T-helper 2 cell (primary cell): ENCODE results near the gene GLCE.
"Not testable (repeated sequence)": the region's sequence is repeated elsewhere in the genome, so short reads cannot be mapped to it uniquely, and the experiment has no call there.

Source experiments
- DNase-seq, 5 experiments: peaks; one replicate each; pipeline versions ENCODE4 v3.0.0 to v3.0.0-alpha.2; 2012 to 2022

The GLCE gene

DNA sequence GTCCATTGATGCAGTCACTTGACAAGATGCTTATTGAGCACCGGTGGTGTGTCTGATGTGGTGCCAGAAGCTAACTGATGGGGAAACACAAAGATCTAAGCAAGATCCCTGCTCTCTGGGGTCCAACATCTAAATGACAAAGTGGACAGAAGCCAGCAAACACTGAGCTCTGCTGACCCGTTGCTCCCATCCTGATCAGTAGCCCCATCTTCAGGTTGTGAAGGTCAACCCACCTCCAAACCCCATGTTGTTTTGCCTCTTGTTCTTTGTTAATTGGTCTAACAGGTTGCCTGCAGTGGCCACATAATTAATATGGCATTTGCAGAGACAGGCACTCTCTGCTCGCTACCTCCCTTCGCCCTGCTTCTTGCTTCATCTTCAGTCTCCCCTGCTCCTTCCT is 21.5 kb upstream of the GLCE start:
- no peak for DNase-seq

DNA sequence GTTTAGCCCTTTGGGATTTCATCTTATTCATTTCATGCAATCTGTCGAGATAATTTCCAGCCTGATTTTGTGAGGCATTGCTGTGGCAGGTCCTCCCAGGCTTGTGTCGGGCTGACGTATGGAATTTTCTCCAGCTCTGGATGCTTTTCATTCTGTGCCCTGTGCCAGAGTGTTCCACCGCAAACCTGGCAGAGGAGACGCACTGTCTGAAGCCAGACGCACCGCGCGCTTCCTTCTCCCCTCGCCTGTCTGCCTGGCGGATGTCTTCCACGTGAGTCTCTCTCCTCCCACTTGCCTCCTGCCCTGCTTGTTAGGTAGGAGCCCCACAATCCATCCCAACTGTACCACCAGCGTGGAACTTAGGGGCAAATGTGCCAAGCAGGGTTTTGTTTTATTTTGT is 20.1 kb upstream of the GLCE start:
- no peak for DNase-seq

DNA sequence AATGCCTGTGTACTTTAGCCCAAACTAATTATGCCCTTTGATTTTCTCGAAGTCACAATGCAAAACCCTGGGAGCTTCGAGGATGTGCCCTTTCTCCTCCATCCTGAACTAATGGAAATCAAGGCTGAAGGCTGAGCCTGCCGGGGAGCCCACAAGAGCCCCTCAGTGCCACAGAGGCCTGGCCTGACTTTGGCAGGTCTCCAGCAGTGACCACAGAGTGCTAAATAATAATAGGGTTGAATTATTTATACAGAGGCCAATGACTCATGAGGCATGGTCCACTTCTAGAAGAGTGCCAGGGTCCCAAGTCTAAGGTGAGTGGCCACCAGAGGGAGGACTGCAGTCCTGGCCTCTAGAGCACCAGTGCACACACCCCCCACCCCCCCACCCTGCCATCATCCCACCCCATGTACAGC is 19.1 kb upstream of the GLCE start:
- DNase-seq = no peak

DNA sequence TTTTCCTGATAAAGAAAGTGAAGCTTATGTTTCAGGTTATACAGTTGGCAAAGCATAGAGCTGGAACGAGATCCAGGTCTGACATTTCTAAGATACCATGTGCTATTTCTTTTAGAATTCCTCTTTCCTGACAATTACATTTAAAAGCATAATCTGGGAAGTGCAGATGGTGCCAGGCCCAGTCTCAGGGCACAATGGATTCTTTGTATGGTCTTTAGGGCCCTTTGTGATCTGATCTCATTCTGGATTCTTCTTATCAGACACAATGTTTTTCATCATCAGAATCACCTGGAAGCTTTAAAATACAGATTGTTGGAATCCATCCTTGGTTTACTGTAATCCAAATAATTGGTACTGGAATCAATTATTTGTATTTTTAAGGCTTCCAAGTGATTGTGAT is 18.6 kb upstream of the GLCE start:
- no peak for DNase-seq

DNA sequence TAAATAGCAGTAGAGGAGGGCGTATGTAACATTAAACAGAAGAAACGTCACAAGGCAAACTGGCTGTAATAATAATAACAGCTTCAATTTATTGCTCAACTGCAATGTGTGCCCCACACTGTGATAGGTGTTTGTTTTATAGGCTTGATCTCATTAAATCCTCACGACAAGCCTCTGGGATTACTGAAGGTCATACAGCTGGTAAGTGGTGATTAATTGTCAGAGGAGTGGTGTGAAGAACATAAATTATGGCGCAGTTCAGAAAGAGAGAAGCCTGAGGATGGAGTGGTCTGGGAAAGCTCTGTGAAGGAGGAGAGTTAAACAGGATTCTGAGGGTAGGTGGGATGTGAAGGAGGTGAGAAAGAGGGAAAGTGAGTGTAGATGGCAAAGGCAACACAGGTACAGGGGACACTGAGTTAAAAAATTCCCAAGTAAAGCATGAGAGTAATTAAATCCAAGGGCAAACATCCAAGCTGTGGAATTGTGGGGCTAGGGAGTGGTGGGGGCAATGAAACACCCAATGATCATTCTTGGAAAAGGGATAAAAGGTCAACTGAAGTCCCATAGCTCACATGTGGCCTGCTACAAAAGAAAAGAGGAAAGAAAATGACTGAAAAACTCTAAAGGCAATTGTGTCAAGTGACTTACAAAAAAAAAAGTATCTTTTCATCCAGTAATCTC is 16.5 kb upstream of the GLCE start:
- no peak for DNase-seq

DNA sequence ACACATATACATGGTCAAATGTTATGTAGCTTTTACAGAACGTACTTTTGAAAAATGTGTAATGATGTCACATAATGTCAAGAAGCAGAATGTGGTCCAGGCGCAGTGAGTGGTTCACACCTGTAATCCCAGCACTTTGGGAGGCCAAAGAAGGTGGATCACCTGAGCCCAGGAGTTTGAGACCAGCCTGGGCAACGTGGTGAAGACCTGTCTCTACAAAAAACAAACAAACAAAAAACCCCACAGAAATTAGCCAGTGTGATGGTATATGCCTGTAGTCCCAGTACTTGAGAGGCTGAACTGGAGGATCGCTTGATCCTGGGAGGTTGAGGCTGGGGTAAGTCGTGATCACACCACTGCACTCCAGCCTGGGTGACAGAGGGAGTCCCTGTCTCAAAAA is 15.9 kb upstream of the GLCE start:
- DNase-seq = no peak

DNA sequence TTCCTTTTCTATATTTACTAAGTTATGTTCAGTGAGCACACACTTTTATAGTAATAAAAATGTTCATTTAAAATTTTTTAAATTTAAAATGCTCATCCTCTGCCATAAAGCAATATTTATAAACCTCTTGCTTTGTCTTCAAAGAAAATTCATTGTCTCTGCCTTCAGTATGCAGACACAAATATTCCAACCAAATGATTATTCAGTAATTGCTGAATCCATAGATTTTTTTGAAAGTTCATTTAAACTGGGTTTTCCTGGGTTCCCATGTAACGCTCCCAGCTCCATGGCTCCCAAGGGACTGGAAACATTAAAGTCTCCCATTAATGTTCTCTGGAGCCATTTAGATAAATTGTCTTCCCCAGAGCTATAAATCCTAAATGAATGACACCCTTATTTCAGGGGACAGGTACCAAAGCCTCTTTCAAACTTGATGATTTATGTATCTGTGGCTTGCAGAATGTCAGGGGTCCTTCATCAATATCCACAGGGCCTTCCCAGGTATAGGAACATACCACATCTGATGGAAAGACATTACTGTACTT is 15.2 kb upstream of the GLCE start:
- DNase-seq = no peak

DNA sequence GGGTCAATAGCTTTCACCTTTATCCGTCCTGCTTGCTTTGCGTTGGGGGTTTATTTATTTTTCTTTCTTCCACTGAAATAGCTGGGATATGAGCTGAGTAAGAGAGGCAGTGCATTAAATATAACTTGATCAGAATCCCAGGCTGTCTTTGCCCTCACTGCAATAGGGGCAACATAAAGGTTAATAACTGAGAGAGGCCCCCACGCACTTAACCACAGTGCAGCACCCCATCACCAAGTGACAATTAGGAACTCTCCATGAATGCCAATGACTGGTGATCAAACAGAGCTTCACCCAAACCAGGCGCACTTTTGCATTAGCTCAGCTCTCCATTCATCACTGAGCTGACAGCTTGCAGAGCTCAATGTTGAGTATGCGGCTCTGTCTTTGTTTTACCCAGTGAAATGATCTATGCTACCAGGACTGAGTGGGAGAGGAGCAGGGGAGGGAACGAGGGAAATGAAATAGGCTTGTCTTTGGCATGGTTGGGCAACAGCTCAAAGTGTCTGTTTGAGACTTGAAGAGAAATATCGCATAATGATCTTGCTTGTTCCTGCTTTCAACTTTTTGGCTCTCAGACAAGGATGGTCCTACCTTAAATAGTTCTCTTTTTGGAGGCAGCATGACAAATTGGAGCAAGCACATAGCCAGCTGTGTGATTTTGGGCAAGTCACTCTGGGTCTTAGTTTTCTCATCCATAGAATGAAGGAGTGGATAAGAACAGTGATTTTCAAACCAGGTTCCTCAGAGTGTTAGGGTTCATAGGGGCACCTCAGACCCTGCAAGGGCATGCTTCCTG is 14.5 kb upstream of the GLCE start:
- DNase-seq = no peak

DNA sequence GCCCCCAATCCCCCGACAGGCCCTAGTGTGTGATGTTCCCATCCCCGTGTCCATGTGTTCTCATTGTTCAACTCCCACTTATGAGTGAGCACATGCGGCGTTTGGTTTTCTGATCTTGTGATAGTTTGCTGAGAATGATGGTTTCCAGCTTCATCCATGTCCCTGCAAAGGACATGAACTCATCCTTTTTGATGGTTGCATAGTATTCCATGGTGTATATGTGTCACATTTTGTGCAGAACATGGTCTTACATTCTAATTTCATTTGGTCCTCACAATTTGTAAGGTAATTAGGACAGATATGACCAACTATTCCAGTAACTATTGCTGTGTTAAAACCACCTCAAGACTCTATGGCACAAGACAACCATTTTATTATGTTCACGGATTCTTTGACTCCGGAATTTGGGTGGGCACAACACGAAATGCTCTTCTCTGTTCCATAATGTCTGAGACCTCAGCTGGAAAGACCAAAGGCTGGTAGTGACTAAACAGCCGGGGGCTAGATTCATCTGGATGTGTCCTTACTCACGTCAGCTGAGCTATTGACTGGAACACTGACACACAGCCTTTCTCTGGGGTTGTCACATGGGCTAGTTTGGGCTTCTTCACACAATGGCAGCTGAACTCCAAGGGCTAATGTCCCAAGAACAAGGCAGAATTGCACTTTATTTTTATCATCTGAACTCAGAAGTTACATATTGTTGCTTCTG is 13.6 kb upstream of the GLCE start:
- no peak for DNase-seq

DNA sequence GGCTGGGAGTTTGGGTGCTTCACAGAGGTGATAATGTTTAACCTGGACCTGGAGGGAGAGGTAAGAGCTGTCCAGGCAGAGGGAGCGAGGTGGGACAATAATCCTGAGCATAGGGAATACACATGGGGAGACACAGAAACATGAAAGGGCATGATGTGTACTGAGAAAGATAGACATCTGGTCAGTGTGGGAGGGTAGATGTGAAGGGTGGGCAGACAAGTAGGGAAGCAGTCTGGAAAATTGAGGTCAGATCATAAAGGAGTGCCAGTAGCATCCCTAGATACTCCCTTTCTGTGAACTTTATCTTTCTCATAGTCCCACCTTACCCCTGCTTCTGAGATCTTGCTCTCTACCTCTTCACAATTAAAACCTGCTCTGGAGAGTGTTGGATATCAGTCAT is 12.0 kb upstream of the GLCE start:
- DNase-seq = no peak

DNA sequence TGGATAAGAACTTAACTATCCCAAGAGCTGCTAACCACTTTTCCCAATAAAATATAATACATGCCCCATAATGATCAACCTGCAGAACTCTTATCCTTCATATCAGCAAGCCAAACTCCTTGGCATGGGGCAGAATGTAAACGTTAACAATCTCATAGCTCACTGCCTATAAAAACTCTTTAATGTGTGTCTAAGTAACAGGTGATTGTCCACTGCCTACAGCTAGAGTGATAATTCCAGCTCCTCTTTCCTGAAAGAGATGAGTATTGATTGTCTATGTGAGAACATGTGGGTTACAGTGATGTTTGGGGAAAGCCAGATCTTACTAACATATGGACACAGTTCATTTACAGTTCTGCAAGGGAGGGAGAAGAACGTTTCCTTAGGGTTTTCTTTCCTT is 11.3 kb upstream of the GLCE start:
- no peak for DNase-seq

DNA sequence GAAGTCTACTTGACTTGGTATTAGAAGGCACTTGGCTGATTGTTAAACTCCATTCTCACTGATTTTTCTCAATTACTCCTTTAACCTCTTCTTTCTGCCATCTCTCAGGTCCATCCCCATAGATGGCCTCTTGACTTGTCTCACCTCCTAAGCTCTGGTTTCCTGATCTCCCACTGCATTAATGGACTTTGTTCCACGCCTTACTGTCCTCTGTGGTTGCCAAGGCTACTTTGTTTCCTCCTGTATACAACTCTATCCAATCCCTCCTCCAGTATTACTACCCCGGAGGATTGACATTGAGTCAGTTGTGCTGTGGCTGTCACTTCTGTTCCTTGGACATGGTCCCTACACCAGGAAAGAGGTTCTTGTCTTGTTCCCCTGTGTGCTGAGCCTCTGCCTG is 10.6 kb upstream of the GLCE start:
- no peak for DNase-seq

DNA sequence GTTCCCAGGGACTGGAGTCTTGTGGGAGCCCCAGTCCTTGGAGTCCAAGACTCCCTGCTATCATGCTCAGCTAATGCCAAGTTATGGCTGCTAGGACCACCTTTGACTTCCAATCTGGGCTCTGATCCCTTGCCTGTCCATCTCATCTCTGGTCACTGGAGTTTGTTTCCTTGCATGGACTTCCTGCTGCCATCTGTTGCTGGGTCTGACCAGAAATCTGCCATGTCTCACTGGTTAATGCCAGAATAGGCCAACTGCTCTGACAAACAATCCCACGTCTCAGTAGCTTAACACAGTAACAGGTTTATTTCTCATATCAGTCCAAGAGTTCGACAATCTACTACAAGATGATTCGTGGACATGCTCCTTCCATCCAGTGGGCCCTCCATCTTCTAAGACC is 10.1 kb upstream of the GLCE start:
- DNase-seq = no peak

DNA sequence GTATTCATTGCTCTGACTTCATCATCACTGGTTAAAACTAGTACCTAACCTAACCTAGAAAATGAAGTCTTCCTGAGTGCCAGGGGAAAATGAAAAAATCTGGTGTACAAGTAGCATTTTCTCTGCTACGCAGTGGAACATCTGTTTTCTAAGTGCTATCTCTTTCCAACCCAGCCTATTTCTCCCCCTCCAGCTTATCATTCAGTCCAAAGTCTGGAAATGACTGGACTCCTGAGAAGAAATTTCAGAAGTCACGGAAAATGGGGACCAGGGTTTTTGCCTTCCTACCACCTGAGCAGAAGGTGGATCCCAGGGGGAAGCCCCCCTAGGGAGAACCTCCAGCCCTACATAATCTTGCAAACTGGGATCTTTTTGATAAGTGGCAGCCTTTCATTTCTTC is 9.6 kb upstream of the GLCE start:
- no peak for DNase-seq

DNA sequence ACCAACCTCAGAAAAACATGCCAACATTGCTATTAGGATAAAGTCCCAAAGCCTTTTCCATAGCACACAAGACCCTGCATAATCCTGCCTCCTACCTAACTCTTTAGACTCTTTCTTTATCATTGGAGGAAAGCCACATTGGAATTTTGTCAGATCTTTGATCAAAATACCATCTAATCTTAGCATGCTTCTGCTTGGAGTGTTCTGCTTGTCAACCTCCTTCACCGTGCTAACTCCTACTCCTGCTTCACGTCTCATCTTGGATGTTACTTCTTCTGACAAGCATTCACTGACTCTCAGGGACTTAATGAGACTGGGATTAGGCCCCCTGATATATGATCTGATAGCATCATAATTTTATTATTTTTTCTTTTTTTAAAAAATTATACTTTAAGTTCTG is 7.4 kb upstream of the GLCE start:
- DNase-seq = no peak

DNA sequence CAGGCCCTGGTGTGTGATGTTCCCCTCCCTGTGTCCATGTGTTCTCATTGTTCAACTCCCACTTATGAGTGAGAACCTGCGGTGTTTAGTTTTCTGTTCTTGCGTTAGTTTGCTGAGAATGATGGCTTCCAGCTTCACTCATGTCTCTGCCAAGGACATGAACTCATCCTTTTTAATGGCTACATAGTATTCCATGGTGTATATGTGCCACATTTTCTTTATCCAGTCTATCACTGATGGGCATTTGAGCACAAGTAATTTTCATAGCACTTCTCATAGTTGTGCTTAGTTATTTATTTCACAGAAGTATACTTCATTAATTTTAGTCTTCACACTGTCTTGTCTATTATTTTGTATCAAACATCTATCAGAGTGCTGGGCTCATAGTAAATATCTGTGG is 6.8 kb upstream of the GLCE start:
- not testable (repeated sequence) for DNase-seq

DNA sequence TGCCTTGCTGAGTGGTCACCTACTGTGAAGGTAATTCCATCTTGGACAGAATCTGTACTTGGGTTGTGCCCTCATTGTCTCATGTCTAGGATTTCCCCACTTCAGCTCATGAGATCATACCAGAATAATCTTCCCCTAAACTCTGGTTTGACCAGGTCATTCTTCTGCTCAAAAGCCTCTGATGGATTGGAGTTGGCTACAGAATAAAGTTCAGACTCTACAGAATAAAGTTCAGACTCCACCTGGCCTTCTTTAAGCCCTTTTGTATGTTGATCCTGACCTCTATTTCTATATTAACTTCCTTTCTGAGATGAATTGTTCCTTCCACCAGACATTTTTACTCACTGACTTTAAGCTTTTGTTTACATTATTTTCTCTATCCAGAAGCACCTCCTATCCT is 6.4 kb upstream of the GLCE start:
- DNase-seq = no peak

DNA sequence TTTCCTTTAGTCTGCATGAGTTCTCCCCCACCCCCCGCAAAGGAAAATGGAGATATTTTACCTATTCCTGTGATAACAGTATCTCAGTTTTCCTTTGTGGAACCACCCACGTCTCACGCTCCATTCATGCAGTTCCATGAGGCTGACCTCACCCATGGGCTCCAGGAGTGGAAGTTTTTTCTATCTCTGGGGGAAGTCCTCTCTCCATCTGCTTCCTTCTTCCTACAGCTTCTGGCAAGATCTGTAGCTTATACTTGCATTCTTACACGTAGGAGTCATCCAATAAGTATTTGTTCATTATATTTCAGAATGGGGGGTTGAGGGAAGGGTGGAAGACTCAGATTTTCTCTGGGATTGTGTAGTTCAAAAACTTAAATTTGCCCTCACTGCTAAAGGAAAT is 5.8 kb upstream of the GLCE start:
- no peak for DNase-seq

DNA sequence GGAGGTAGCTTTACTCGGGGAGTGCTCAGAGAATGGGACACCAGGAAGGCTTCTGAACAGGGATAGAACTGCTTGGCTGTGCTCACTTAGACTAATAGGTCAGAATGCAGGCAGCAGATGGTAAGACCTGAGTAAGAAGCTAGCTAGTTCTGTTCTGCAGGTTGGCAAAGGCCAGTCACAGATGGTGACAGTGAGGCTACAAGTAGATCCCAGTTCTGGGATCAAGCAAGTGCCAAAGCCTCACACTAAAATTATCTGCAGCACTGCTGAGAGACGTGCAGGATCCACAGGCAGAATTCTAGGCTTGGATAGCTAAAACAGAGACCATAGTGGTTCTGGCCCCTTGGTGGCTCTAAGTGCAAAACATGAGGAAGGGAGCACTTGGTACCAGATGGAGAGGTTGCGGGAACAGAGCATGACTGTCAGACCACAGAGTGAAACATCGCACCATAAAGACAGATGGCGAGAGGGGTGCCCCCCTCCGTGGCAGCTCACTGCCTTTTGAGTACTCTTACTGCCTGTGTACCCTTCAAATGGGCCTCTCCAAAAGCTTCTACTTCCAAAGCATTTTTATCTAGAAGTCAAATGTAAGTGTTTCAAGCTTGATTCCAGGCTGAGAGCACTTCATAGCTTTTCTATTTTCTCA is 3.6 kb upstream of the GLCE start:
- DNase-seq = no peak

DNA sequence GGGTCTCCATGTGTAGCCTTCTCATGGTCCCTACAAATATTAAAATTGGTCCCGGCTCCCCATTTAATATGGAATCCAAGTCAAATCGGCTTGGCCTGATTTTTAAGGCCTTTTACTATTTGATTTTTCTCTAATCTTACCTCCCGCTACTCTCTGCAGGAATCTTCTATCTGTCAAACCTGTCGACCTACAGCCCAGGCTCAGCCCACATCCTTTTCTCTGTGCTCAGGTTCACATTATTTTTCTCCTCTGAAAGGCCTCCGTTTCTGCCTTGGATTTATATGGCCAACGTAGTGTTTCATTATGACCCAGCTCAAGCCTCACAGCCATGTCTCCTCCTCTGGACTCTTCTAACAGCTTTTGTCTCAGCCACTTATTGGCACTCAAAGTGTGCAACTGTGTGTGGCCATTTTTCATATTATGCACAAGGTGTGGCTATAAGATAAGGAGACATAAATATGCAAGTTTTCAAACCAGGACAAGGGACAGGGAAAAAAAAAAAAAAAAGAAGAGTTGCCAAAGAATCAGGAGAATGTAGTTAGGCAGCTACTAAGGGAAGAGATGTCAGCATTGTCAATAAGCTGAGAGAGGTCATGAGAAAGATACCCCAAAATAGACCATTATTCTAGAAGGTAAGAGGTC is 2.1 kb upstream of the GLCE start:
- no peak for DNase-seq

DNA sequence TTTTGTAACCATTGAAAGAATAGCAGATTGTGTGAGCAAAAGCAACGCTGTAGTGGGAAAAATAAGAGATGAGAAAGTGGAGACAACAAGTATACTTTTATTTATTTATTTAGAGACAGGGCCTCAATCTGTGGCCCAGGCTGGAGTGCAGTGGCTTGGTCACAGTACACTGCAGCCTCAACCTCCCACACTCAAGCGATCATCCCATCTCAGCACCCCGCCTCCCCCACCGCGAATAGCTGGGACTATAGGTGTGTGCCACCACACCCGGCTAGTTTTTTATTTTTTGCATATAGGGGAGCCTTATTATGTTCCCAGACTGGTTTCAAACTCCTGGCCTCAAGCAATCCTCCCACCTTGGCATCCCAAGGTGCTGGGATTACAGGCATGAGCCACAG is 1.6 kb upstream of the GLCE start:
- no peak for DNase-seq

DNA sequence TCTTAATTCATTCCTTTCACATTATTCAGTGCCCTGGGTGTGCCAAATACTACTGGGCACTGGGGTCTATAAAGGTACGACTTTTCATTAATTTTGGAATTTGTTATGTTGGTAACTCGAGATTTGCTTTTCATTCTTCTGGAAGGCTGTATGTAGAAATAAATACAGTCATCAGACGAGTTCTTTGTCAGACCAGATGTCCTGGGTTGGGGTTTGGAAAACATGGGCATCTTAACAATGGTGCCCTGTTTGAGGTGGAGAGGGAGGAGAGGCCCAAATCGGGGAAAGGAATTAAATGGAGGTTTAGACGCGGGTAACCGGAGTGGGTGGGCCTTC is 662 bp upstream of the GLCE start:
- no peak for DNase-seq
